ENCODE data around the gene CDH13. TPM values are rescaled to one million over a fixed set of nuclear protein-coding genes. Genes with fewer than 3 reads are reported as not detected.

CDH13 gene
- total and polyA plus RNA-seq, 2 experiments from 2014 or later, result 2.9 to 4.8 TPM

- no peak for DNase-seq (ENCODE audit: low read depth in 1 of 2, low spot score in 1 of 2)
- TF ChIP-seq, protein P1, sequence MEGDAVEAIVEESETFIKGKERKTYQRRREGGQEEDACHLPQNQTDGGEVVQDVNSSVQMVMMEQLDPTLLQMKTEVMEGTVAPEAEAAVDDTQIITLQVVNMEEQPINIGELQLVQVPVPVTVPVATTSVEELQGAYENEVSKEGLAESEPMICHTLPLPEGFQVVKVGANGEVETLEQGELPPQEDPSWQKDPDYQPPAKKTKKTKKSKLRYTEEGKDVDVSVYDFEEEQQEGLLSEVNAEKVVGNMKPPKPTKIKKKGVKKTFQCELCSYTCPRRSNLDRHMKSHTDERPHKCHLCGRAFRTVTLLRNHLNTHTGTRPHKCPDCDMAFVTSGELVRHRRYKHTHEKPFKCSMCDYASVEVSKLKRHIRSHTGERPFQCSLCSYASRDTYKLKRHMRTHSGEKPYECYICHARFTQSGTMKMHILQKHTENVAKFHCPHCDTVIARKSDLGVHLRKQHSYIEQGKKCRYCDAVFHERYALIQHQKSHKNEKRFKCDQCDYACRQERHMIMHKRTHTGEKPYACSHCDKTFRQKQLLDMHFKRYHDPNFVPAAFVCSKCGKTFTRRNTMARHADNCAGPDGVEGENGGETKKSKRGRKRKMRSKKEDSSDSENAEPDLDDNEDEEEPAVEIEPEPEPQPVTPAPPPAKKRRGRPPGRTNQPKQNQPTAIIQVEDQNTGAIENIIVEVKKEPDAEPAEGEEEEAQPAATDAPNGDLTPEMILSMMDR (IDR thresholded peaks at IDR 0.05; ENCODE audit: low read depth, low read length), result no peak
- no peak overlapping the region for H3K27ac ChIP-seq
- peak overlapping the region; percentile 57 for H3K4me3 ChIP-seq
- no peaks in the 10 kb centered on the region for H3K36me3 ChIP-seq
- H3K9me3 ChIP-seq (ENCODE audit: low read depth), result no peaks in the 10 kb centered on the region
- H3K27me3 ChIP-seq, result peaks cover 60% of the 10 kb centered on the region
- H3K4me1 ChIP-seq (ENCODE audit: low read depth), result peaks cover 10% of the 10 kb centered on the region
Observed at GRCh38 chr16:82628088-82628423, 1.3 kb downstream of the CDH13 start.

DNA sequence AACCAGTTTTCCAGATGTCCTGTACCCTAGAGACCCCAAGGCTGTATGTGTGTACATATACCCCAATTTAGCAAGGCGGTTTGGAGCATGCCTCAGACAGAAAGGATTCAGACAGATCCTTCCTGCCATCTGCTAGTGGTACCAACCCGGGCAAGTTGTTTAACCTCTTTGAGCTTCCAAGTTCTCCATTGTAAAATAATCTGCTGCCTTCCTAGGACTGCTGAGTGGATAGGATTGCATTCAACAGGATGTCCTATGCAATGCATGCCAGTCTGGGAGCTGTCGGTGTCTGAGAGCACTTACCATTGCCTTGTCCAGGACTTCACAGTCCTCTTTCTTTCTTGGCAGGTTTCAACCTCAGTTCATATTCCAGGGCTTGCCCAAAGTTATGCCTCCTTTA lies 1.9 kb downstream of the CDH13 start:
- Histone ChIP-seq H3K27ac (no peak overlapping the region), H3K36me3 (no peaks in the 10 kb centered on the region), H3K4me3 (no peak overlapping the region), H3K4me1 (ENCODE audit: low read depth) (peaks cover 10% of the 10 kb centered on the region), H3K9me3 (ENCODE audit: low read depth) (no peaks in the 10 kb centered on the region), H3K27me3 (peaks cover 53% of the 10 kb centered on the region)
- no peak for DNase-seq (ENCODE audit: low read depth in 1 of 2, low spot score in 1 of 2)
- TF ChIP-seq, protein P1 (IDR thresholded peaks at IDR 0.05; ENCODE audit: low read depth, low read length), result no peak

GRCh38 chr16:82629441-82630027 lies 2.8 kb downstream of the CDH13 start:
- Histone ChIP-seq H3K4me1 (ENCODE audit: low read depth) (peaks cover 10% of the 10 kb centered on the region), H3K4me3 (no peak overlapping the region), H3K36me3 (no peaks in the 10 kb centered on the region), H3K27ac (no peak overlapping the region), H3K9me3 (ENCODE audit: low read depth) (no peaks in the 10 kb centered on the region), H3K27me3 (peaks cover 45% of the 10 kb centered on the region)
- TF ChIP-seq, protein P1 (IDR thresholded peaks at IDR 0.05; ENCODE audit: low read depth, low read length), result no peak
- peak in 1 of 2 donors; percentile 61 for DNase-seq (ENCODE audit: low read depth in 1 of 2, low spot score in 1 of 2)

DNA sequence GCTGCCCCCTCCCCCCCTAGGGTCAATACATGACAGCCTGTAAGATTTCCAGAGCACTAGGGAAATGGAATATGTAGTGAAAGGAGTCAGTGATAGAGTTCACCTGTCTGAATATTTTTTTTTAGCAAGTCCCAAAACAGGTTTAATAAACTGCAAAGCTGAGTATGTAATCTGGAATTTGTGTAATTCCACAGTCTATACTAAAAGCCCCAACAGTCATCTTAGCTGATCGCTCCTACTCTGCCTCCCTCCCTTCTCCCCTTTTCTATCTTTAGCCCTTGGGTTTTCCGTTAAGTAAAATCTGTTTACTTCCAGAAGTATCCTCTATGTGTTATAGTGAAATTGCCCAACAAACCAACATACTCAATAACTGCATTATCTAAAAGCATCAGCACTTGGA lies 3.5 kb downstream of the CDH13 start:
- TF ChIP-seq, protein P1 (IDR thresholded peaks at IDR 0.05; ENCODE audit: low read depth, low read length), result no peak
- no peaks in the 10 kb centered on the region for H3K9me3 ChIP-seq (ENCODE audit: low read depth)
- DNase-seq (ENCODE audit: low read depth in 1 of 2, low spot score in 1 of 2), result no peak
- H3K27ac ChIP-seq, result no peak overlapping the region
- no peak overlapping the region for H3K4me3 ChIP-seq
- peaks cover 10% of the 10 kb centered on the region for H3K4me1 ChIP-seq (ENCODE audit: low read depth)
- peaks cover 38% of the 10 kb centered on the region for H3K27me3 ChIP-seq
- H3K36me3 ChIP-seq, result no peaks in the 10 kb centered on the region

DNA sequence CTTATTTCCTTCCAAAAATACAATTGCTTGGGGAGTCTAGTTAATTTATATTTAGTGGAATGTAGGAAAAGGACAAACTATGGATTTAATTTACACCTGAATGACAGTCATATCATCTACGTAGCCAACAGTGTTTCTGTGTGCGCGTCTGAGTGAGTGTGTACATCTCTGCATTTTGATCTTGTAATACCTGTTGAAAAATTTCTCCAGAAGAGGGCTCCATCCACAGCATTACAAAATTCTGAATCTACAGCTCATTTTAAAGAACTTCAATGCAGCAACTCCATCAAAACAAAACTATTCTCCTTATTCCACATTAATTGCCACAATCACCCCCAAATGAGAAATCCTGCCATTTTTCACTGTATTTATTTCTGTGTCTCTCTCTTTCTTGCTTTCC lies 3.9 kb downstream of the CDH13 start:
- H3K27ac ChIP-seq, result no peak overlapping the region
- H3K9me3 ChIP-seq (ENCODE audit: low read depth), result no peaks in the 10 kb centered on the region
- DNase-seq (ENCODE audit: low read depth in 1 of 2, low spot score in 1 of 2), result peak in 1 of 2 donors; percentile 51
- TF ChIP-seq, protein P1 (IDR thresholded peaks at IDR 0.05; ENCODE audit: low read depth, low read length), result peak; percentile 36
- no peak overlapping the region for H3K4me3 ChIP-seq
- no peaks in the 10 kb centered on the region for H3K36me3 ChIP-seq
- H3K27me3 ChIP-seq, result peaks cover 34% of the 10 kb centered on the region
- peaks cover 10% of the 10 kb centered on the region for H3K4me1 ChIP-seq (ENCODE audit: low read depth)

Data from cardiac muscle cell (in vitro differentiated cells and primary cell).